Measurements from ENCODE around the gene ZNF236.
A peak's percentile ranks its signal among the peaks of the same experiment; 100 is the strongest.
"Not testable (repeated sequence)": the region's sequence is repeated elsewhere in the genome, so short reads cannot be mapped to it uniquely, and the experiment has no call there.

Gene ZNF236

DNA sequence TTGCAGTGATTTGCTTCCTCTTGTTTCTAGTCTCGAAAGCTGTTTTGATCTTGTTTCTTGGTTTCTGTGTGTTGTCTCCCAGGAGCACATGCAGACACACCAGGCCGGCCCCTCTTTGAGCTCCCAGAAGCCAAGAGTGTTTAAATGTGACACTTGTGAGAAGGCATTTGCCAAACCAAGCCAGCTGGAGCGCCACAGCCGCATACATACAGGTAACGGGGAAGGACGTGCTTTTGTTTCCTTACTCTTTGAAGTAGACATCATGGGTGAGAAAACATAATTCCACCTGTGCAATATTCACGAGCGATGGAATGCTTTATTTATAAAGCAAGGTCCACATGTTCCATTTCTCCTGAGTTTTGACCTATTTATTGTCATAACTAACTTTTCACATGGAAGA, 137.2 kb downstream of the ZNF236 start:
- DNase-seq (ENCODE audit: insufficient read length, low spot score) (no peak), FAIRE-seq (peak; percentile 53)
- TF ChIP-seq, protein P1, sequence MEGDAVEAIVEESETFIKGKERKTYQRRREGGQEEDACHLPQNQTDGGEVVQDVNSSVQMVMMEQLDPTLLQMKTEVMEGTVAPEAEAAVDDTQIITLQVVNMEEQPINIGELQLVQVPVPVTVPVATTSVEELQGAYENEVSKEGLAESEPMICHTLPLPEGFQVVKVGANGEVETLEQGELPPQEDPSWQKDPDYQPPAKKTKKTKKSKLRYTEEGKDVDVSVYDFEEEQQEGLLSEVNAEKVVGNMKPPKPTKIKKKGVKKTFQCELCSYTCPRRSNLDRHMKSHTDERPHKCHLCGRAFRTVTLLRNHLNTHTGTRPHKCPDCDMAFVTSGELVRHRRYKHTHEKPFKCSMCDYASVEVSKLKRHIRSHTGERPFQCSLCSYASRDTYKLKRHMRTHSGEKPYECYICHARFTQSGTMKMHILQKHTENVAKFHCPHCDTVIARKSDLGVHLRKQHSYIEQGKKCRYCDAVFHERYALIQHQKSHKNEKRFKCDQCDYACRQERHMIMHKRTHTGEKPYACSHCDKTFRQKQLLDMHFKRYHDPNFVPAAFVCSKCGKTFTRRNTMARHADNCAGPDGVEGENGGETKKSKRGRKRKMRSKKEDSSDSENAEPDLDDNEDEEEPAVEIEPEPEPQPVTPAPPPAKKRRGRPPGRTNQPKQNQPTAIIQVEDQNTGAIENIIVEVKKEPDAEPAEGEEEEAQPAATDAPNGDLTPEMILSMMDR (IDR thresholded peaks at IDR 0.05; ENCODE audit: insufficient read depth, missing control alignments), result no peak

DNA sequence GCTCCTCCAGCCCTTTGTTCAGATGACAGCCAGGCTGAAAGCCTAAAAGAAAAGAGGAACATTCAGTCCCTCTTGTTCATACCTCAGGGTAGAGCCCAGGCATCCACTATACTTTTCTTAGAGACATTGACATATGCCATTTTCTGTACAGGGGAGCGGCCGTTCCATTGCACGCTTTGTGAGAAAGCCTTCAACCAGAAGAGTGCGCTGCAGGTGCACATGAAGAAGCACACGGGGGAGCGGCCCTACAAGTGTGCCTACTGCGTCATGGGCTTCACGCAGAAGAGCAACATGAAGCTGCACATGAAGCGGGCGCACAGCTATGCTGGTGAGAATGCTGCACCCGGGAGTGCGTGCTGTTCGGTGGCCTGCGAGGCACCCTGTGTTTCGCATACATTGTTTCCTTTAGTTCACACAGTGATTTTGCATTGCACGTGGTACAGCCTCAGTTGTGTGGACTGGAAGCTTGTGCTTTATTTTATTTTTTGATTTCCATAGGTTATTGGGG, 138.2 kb downstream of the ZNF236 start:
- TF ChIP-seq, protein P1 (IDR thresholded peaks at IDR 0.05; ENCODE audit: insufficient read depth, missing control alignments), result no peak
- no peak for DNase-seq (ENCODE audit: insufficient read length, low spot score)
- peak; percentile 21 for FAIRE-seq

DNA sequence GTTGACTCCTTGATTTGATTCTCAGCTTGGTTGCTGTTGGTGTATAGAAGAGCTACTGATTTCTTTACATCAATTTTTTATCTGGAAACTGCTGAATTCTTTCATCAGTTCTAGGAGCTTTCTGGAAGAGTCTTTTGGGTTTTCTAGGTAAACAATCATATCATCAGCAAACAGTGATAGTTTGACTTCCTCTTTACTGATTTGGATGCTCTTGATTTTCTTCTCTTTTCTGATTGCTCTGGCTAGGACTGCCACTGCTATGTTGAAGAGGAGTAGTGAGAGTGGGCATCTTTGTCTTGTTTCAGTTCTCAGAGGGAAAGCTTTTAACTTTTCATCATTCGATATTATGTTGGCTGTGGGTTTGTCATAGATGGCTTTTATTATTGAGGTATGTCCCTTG, 140.5 kb downstream of the ZNF236 start:
- DNase-seq (ENCODE audit: insufficient read length, low spot score) (no peak), FAIRE-seq (no peak)
- TF ChIP-seq, protein P1 (IDR thresholded peaks at IDR 0.05; ENCODE audit: insufficient read depth, missing control alignments), result no peak

DNA sequence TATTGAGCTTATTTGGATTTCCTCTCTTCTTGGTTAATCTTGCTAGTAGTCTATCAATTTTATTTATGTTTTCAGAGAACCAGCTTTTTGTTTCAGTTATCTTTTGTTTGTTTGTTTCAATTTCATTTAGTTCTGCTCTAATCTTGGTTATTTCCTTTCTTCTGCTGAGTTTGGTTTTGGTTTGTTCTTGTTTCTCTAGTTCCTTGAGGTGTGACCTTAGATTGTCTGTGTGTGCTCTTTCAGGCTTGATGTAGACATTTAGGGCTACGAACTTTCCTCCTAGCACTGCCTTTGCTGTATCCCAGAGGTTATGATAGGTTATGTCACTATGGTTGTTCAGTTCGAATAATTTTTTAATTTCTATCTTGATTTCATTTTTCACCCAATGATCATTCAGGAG, 141.6 kb downstream of the ZNF236 start:
- DNase-seq (ENCODE audit: insufficient read length, low spot score) (no peak), FAIRE-seq (peak; percentile 89)
- TF ChIP-seq, protein P1 (IDR thresholded peaks at IDR 0.05; ENCODE audit: insufficient read depth, missing control alignments), result no peak

DNA sequence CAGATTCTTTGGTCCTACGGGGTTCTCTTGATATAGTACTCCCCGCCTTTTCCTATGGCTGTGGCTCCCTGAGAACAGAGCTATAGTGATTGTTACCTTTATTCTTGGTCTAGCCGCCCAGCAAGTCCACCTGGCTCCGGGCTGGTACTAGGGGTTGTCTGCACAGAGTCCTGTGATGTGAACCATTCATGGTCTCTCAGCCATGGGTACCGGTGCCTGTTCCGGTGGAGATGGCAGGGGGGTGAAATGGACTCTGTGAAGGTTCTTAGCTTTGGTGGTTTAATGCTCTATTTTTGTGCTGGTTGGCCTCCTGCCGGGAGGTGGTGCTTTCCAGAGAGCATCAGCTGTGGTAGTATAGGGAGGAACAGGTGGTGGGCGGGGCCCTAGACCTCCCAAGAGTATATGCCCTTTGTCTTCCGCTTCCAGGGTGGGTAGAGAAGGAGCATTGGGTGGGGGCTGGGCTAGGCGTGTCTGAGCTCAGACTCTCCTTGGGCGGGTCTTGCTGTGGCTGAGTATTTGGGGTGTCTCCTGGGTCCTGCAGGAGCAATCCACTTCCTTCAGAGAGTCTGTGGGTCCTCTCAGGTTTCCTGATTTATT, 143.3 kb downstream of the ZNF236 start:
- FAIRE-seq; DNase-seq (ENCODE audit: insufficient read length, low spot score): not testable (repeated sequence)

DNA sequence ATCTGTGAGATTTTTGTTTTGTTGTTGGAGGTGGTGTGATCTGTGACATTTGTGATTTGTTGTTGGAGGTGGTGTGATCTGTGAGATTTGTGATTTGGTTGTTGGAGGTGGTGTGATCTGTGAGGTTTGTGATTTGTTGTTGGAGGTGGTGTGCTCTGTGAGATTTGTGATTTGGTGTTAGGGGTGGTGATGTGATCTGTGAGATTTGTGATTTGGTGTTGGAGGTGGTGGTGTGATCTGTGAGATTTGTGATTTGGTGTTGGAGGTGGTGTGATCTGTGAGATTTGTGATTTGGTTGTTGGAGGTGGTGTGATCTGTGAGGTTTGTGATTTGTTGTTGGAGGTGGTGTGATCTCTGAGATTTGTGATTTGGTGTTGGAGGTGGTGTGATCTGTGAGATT, 144.9 kb downstream of the ZNF236 start:
- not testable (repeated sequence) for DNase-seq (ENCODE audit: insufficient read length, low spot score)
- peak; percentile 100 for FAIRE-seq

DNA sequence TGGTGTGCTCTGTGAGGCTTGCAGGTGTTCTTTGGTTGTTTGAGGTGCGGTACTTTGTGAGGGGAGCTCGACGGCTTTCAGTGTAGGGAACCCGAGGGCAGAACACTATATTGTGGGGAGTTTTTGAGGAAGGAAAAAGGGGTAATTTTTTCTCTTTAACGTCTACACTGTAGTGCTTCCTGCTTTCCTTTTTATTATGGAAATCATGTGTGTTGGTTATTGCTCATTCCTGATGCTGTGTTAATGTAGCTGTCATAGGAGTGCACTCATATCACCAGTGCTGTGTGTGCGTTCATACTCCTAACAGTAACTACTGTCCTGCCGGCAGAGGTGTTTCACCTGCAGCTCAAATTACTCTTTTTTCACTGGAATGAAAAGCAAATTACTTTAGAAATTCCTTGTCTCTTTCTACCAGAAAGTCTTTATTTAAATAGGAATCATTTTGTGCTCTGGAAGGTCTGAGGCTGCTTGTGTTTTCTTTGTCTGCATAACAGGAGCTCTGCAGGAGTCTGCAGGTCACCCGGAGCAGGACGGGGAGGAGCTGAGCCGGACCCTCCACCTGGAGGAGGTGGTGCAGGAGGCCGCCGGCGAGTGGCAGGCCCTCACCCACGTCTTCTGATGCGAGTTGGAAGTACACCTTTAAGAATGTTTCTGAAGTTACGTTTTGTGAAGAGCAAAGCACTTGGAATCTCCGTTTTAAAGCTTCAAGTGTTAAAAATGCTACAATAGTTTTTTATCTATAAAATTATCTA, 145.5 kb downstream of the ZNF236 start:
- FAIRE-seq (no peak), DNase-seq (ENCODE audit: insufficient read length, low spot score) (no peak)
- TF ChIP-seq, protein P1 (IDR thresholded peaks at IDR 0.05; ENCODE audit: insufficient read depth, missing control alignments), result no peak

DNA sequence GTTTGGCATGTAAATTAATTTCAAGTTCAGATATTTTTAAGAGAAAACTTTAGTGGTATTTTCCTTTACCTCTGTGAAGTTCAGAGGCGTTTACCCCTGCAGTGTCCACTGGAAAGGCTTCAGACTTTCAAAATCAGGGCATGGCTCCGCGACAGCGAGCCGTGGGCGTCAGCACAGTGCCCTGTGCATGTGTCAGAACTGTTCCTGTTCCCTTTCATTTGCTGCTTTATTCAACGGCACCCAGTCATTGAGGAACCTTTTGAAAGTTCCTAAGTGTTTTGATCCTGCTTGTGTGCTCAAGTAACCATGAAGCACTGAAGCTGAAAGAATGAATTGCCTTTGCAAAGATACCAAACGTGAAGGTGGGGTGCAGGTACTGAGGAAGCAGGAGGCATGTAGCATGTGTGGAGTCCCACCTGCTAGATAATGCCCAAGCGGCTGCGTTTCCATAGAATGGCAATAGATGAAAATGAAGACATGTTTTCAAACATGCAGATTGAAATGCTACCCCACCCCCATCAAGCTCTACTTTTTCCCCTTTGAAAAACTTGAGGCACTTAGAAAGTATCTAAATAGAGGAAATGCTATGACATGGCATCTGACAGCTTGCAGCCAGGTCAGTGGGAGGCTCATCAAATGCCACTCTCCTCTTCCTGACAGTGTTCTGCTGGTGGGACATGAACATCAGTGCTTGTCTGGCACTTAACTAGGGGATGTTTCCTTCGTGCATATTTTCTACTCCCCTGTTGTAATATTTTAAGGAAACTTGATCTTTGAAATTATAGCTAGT, 148.6 kb downstream of the ZNF236 start:
- FAIRE-seq, result no peak
- no peak for DNase-seq (ENCODE audit: insufficient read length, low spot score)
- TF ChIP-seq, protein P1 (IDR thresholded peaks at IDR 0.05; ENCODE audit: insufficient read depth, missing control alignments), result no peak
